ENCODE measurements around the gene ST6GALNAC6.

ST6GALNAC6 gene

GRCh38 chr9:127934248-127934647, 34.8 kb upstream of the ST6GALNAC6 start:
- no peak for DNase-seq (ENCODE audit: low read depth)

- DNase-seq (ENCODE audit: low read depth): no peak
These were observed 31.9 kb upstream of the ST6GALNAC6 start for GRCh38 chr9:127931092-127931881.

- DNase-seq (ENCODE audit: low read depth): no peak
These were observed 31.1 kb upstream of the ST6GALNAC6 start, which contains the start of gene PIP5KL1 for GRCh38 chr9:127930231-127931091. Gene PIP5KL1 (minus strand): TSS chr9:127930777. CDS start chr9:127930752, 25 bp downstream.

- DNase-seq (ENCODE audit: low read depth): no peak
These were observed 30.2 kb upstream of the ST6GALNAC6 start for GRCh38 chr9:127929625-127929979.

- DNase-seq (ENCODE audit: low read depth): no peak
These were observed 29.5 kb upstream of the ST6GALNAC6 start for GRCh38 chr9:127928676-127929624.

GRCh38 chr9:127927988-127928675, 28.7 kb upstream of the ST6GALNAC6 start:
- no peak for DNase-seq (ENCODE audit: low read depth)

GRCh38 chr9:127927201-127927987, 28.0 kb upstream of the ST6GALNAC6 start:
- no peak for DNase-seq (ENCODE audit: low read depth)

GRCh38 chr9:127926906-127927200, 27.4 kb upstream of the ST6GALNAC6 start:
- DNase-seq (ENCODE audit: low read depth): no peak

GRCh38 chr9:127925959-127926905, 26.8 kb upstream of the ST6GALNAC6 start:
- no peak for DNase-seq (ENCODE audit: low read depth)

GRCh38 chr9:127924736-127925444, 25.5 kb upstream of the ST6GALNAC6 start:
- no peak for DNase-seq (ENCODE audit: low read depth)

- no peak for DNase-seq (ENCODE audit: low read depth)
These were observed 24.4 kb upstream of the ST6GALNAC6 start for GRCh38 chr9:127923771-127924170.

GRCh38 chr9:127923046-127923445, 23.6 kb upstream of the ST6GALNAC6 start:
- no peak for DNase-seq (ENCODE audit: low read depth)

GRCh38 chr9:127921557-127922120, 22.2 kb upstream of the ST6GALNAC6 start:
- DNase-seq (ENCODE audit: low read depth): no peak

- DNase-seq (ENCODE audit: low read depth): no peak
These were observed 21.4 kb upstream of the ST6GALNAC6 start for GRCh38 chr9:127920794-127921193.

- DNase-seq (ENCODE audit: low read depth): no peak
These were observed 19.9 kb upstream of the ST6GALNAC6 start for GRCh38 chr9:127919253-127919815.

GRCh38 chr9:127918183-127919107, 19.0 kb upstream of the ST6GALNAC6 start:
- DNase-seq (ENCODE audit: low read depth): no peak

GRCh38 chr9:127917603-127918002, 18.2 kb upstream of the ST6GALNAC6 start:
- DNase-seq (ENCODE audit: low read depth): no peak
